GM20000 (cell line): ENCODE results near the gene ZNF195.

Experiments used
- DNase-seq: peaks from one replicate; pipeline ENCODE4 v3.0.0; 2012; ENCODE audit warnings: low spot score
- CTCF ChIP-seq: IDR thresholded peaks from 2 replicates; pipeline ENCODE4 v1.5.1; 2012; ENCODE audit warnings: mild to moderate bottlenecking, control low read depth; ENCODE audit errors: extremely low read depth, missing control alignments

Gene ZNF195

GRCh38 chr11:3382613-3383285 lies 3.8 kb upstream of the ZNF195 start:
- no peak for TF ChIP-seq CTCF
- DNase-seq: no peak

- no peak for TF ChIP-seq CTCF
- no peak for DNase-seq
Measured at GRCh38 chr11:3381794-3382193, 2.8 kb upstream of the ZNF195 start.

- TF ChIP-seq CTCF: no peak
- no peak for DNase-seq
Measured at GRCh38 chr11:3380706-3381545, 2.0 kb upstream of the ZNF195 start.

- no peak for DNase-seq
- TF ChIP-seq CTCF: no peak
Measured at GRCh38 chr11:3375552-3375951, 3.4 kb downstream of the ZNF195 start.

- no peak for TF ChIP-seq CTCF
- no peak for DNase-seq
Measured at GRCh38 chr11:3370311-3370870, 8.6 kb downstream of the ZNF195 start.

- no peak for DNase-seq
Measured at GRCh38 chr11:3369366-3369765, 9.6 kb downstream of the ZNF195 start.

More at GRCh38 chr11:3369366-3369765, 9.6 kb downstream of the ZNF195 start:
- TF ChIP-seq CTCF: no peak
